Thoracic aorta (tissue), 2 donors: ENCODE results near the gene OLFML3. TPM values are rescaled to one million over a fixed set of nuclear protein-coding genes. Genes with fewer than 3 reads are reported as not detected.
A peak's percentile ranks its signal among the peaks of the same experiment; 100 is the strongest.

Source experiments
- ATAC-seq: fragments of 150-250 bp; one replicate; pipeline ENCODE4 v1.8.0; 2017; ENCODE audit warnings: low read depth; ENCODE audit not compliant: insufficient number of reproducible peaks, low FRiP score
- DNase-seq: peaks from one replicate; pipeline ENCODE4 v3.0.0-alpha.2; 2020; ENCODE audit warnings: low spot score
- H3K27ac ChIP-seq, 2 donors: fragments of 200-600 bp; sonication (generic); 1 replicate in 1 of 2; 2 replicates in 1 of 2; pipeline ENCODE4 v1.5.1; 2016; ENCODE audit warnings: mild to moderate bottlenecking in 2 of 2, moderate library complexity in 2 of 2
- H3K27me3 ChIP-seq: fragments of 200-600 bp; sonication (generic); replicated peaks from 2 replicates; pipeline ENCODE4 v1.6.0; 2016; ENCODE audit warnings: mild to moderate bottlenecking; ENCODE audit not compliant: insufficient read depth
- H3K36me3 ChIP-seq: fragments of 200-600 bp; sonication (generic); one replicate; pipeline ENCODE4 v1.5.1; 2016
- H3K4me1 ChIP-seq, 2 donors: fragments of 200-600 bp; sonication (generic); 1 replicate in 1 of 2; 2 replicates in 1 of 2; pipeline versions ENCODE4 v1.5.1 to v1.6.0; 2016; ENCODE audit warnings: low read depth in 2 of 2, mild to moderate bottlenecking in 1 of 2; ENCODE audit not compliant: control insufficient read depth in 1 of 2
- H3K4me3 ChIP-seq: fragments of 200-600 bp; sonication (generic); 2 replicates; pipeline ENCODE4 v1.5.1; 2016; ENCODE audit warnings: mild to moderate bottlenecking
- H3K9me3 ChIP-seq: fragments of 200-600 bp; sonication (generic); 2 replicates; pipeline ENCODE4 v1.5.1; 2016
- total RNA-seq, 2 donors: library from RNA; depleted of rRNA; stranded (reverse); fragments of >200 nt; gene quantifications; one replicate each; pipeline versions ENCODE4 v1.1.0 to v1.2.3, GENCODE V29; 2016
- TF ChIP-seq, protein P1 (sequence below): fragments of 200-600 bp; sonication (generic); IDR thresholded peaks from one replicate; pipeline ENCODE4 v1.5.1; 2019; ENCODE audit warnings: antibody characterized with exemption

The OLFML3 gene
- total RNA-seq, 2 donors from 2014 or later: 56.0 to 63.9 TPM

DNA sequence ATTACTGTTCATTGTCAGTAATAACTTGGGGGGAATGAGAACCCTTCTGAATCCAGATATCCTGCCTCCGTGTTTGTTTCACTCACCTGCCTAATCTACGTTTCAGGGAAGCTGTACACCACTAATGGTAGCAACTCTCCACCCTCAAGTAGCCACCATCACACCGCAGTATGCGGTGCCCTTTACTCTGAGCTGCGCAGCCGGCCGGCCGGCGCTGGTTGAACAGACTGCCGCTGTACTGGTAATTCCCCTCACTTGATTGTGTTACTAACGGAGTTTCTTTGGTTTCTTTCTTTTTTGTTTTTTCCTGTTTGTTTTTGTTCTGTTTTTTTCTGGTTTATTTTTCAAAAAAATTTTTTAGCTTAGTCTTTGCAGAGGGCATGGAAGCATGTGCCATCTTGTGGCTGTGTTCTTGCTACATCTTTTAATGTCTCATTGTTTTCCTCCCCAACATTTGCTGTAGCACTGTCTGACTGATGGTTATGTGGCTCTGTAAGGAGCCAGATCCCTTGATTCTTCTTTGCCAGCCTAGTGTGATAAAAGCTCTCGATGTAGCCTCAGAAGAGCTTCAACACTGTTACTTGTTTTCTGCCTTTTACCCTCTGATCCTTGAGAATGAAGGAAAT lies 15.9 kb upstream of the OLFML3 start:
- H3K4me3 ChIP-seq: no peak overlapping the region
- no peaks in the 10 kb centered on the region for H3K27me3 ChIP-seq
- no peaks in the 10 kb centered on the region for H3K9me3 ChIP-seq
- DNase-seq (no peak), ATAC-seq (no peak)
- no peak overlapping the region for H3K27ac ChIP-seq
- H3K4me1 ChIP-seq: peaks cover 7 to 11% of the 10 kb centered on the region in 2 donors
- TF ChIP-seq, protein P1, sequence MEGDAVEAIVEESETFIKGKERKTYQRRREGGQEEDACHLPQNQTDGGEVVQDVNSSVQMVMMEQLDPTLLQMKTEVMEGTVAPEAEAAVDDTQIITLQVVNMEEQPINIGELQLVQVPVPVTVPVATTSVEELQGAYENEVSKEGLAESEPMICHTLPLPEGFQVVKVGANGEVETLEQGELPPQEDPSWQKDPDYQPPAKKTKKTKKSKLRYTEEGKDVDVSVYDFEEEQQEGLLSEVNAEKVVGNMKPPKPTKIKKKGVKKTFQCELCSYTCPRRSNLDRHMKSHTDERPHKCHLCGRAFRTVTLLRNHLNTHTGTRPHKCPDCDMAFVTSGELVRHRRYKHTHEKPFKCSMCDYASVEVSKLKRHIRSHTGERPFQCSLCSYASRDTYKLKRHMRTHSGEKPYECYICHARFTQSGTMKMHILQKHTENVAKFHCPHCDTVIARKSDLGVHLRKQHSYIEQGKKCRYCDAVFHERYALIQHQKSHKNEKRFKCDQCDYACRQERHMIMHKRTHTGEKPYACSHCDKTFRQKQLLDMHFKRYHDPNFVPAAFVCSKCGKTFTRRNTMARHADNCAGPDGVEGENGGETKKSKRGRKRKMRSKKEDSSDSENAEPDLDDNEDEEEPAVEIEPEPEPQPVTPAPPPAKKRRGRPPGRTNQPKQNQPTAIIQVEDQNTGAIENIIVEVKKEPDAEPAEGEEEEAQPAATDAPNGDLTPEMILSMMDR: no peak
- peaks cover 21% of the 10 kb centered on the region for H3K36me3 ChIP-seq

DNA sequence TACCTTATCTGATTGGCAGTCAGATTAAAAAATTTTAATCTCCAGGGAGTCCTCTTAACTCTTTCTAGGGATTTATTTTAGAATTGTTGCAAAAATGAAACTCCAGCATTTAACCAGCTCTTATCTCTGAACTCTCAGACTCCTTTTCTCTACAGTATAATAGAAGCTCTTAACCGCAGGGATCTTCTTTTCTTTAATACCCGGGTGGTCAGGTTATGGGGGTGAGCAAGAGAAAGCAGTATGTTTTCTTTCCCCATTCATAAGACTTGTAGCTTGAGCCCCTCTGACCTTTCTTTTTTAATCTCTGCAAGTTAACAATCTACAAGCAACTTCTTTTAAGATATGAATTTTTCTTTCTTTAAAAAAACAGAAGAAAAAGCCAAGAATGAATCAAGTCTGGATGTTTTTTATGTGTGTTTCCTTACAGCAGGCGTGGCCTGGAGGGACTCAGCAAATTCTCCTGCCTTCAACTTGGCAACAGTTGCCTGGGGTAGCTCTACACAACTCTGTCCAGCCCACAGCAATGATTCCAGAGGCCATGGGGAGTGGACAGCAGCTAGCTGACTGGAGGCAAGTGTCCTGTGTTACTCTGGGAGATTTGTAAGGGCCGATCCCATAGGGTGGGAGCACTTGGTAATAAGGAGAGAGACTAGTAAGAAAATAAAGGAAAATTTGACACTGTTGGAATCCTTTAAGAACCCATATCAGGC lies 13.4 kb upstream of the OLFML3 start:
- TF ChIP-seq, protein P1: no peak
- no peak for DNase-seq
- Histone ChIP-seq H3K36me3 (peaks cover 46% of the 10 kb centered on the region), H3K27ac (no peak overlapping the region), H3K27me3 (no peaks in the 10 kb centered on the region), H3K9me3 (no peaks in the 10 kb centered on the region), H3K4me1 (peaks cover 7 to 11% of the 10 kb centered on the region in 2 donors), H3K4me3 (no peak overlapping the region)
- no peak for ATAC-seq

DNA sequence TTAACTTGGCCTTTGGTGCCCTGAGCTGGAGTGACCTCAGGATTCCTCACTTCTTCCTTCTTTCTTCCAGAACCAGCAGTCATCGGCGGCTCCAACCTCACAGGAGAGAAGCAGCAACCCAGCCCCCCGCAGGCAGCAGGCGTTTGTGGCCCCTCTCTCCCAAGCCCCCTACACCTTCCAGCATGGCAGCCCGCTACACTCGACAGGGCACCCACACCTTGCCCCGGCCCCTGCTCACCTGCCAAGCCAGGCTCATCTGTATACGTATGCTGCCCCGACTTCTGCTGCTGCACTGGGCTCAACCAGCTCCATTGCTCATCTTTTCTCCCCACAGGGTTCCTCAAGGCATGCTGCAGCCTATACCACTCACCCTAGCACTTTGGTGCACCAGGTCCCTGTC lies 6.3 kb upstream of the OLFML3 start:
- TF ChIP-seq, protein P1: no peak
- no peak for DNase-seq
- H3K27ac ChIP-seq: no peak overlapping the region
- H3K9me3 ChIP-seq: no peaks in the 10 kb centered on the region
- H3K27me3 ChIP-seq: no peaks in the 10 kb centered on the region
- no peak overlapping the region for H3K4me3 ChIP-seq
- H3K36me3 ChIP-seq: peaks cover 47% of the 10 kb centered on the region
- no peak for ATAC-seq
- peaks cover 5 to 21% of the 10 kb centered on the region in 2 donors for H3K4me1 ChIP-seq

DNA sequence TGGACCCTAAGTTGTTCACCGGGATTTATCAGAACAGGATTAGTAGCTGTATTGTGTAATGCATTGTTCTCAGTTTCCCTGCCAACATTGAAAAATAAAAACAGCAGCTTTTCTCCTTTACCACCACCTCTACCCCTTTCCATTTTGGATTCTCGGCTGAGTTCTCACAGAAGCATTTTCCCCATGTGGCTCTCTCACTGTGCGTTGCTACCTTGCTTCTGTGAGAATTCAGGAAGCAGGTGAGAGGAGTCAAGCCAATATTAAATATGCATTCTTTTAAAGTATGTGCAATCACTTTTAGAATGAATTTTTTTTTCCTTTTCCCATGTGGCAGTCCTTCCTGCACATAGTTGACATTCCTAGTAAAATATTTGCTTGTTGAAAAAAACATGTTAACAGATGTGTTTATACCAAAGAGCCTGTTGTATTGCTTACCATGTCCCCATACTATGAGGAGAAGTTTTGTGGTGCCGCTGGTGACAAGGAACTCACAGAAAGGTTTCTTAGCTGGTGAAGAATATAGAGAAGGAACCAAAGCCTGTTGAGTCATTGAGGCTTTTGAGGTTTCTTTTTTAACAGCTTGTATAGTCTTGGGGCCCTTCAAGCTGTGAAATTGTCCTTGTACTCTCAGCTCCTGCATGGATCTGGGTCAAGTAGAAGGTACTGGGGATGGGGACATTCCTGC lies 3.9 kb upstream of the OLFML3 start:
- no peaks in the 10 kb centered on the region for H3K27me3 ChIP-seq
- no peak overlapping the region for H3K4me3 ChIP-seq
- H3K9me3 ChIP-seq: no peaks in the 10 kb centered on the region
- peaks cover 10 to 42% of the 10 kb centered on the region in 2 donors for H3K4me1 ChIP-seq
- DNase-seq (no peak), ATAC-seq (no peak)
- no peak overlapping the region for H3K27ac ChIP-seq
- TF ChIP-seq, protein P1: no peak
- peaks cover 23% of the 10 kb centered on the region for H3K36me3 ChIP-seq

DNA sequence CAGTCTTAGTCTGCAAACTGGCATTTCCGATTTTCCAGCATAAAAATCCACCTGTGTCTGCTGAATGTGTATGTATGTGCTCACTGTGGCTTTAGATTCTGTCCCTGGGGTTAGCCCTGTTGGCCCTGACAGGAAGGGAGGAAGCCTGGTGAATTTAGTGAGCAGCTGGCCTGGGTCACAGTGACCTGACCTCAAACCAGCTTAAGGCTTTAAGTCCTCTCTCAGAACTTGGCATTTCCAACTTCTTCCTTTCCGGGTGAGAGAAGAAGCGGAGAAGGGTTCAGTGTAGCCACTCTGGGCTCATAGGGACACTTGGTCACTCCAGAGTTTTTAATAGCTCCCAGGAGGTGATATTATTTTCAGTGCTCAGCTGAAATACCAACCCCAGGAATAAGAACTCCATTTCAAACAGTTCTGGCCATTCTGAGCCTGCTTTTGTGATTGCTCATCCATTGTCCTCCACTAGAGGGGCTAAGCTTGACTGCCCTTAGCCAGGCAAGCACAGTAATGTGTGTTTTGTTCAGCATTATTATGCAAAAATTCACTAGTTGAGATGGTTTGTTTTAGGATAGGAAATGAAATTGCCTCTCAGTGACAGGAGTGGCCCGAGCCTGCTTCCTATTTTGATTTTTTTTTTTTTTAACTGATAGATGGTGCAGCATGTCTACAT lies 2.5 kb upstream of the OLFML3 start:
- Histone ChIP-seq H3K27me3 (no peaks in the 10 kb centered on the region), H3K4me3 (no peak overlapping the region), H3K9me3 (no peaks in the 10 kb centered on the region), H3K4me1 (peaks cover 12 to 55% of the 10 kb centered on the region in 2 donors), H3K36me3 (peaks cover 11% of the 10 kb centered on the region), H3K27ac (peak overlapping the region in 1 of 2 donors; percentile 26)
- no peak for DNase-seq
- TF ChIP-seq, protein P1: peak; percentile 31
- ATAC-seq: no peak
